Caco-2 (cell line): ENCODE data around the gene CCR1. TPM values are rescaled to one million over a fixed set of nuclear protein-coding genes. Genes with fewer than 3 reads are reported as not detected.

Experiments used
- BruUV-seq: library from RNA; stranded (reverse); fragments of 400-500 nt; replicated peaks from 2 replicates; lab custom pipeline; 2021; lab: Mats Ljungman, UMichigan
- CTCF ChIA-PET: fragments of 300-600 bp; sonication (Branson Sonifier 250); formaldehyde crosslinking; loops from one replicate; lab custom pipeline; 2022; ENCODE audit warnings: antibody characterized with exemption; lab: Charles Lee
- POLR2A ChIA-PET: fragments of 300-600 bp; sonication (Branson Sonifier 250); formaldehyde crosslinking; loops from one replicate; lab custom pipeline; 2022; ENCODE audit warnings: antibody characterized with exemption; lab: Charles Lee
- DNase-seq, 2 experiments: peaks; one replicate each; pipeline versions ENCODE4 v3.0.0 to v3.0.0-alpha.2; 2020 to 2022
- H3K27me3 ChIP-seq: replicated peaks from 2 replicates; pipeline ENCODE4 v1.6.0; 2011; ENCODE audit warnings: low read length; ENCODE audit not compliant: control insufficient read depth, insufficient read depth
- H3K36me3 ChIP-seq: 2 replicates; pipeline ENCODE4 v1.5.1; 2011; ENCODE audit warnings: low read length; ENCODE audit not compliant: control insufficient read depth, insufficient read depth
- H3K4me1 ChIP-seq: fragments of 250-450 bp; sonication (Bioruptor Pico); 2 replicates; pipeline ENCODE4 v1.5.1; 2020; ENCODE audit warnings: mild to moderate bottlenecking
- H3K4me3 ChIP-seq: 2 replicates; pipeline ENCODE4 v1.5.1; 2011; ENCODE audit warnings: low read depth, mild to moderate bottlenecking, control low read depth, low read length
- H3K9me3 ChIP-seq: fragments of 250-450 bp; sonication (Bioruptor Pico); 2 replicates; pipeline ENCODE4 v1.5.1; 2020; ENCODE audit warnings: mild to moderate bottlenecking, moderate library complexity
- H3K27ac Mint-ChIP-seq: one replicate; pipeline ENCODE4 v1.8.0; 2022; ENCODE audit warnings: mixed read lengths; ENCODE audit not compliant: unreplicated experiment
- H3K27me3 Mint-ChIP-seq: one replicate; pipeline ENCODE4 v1.8.0; 2022; ENCODE audit warnings: mixed read lengths; ENCODE audit not compliant: insufficient read depth, unreplicated experiment
- H3K36me3 Mint-ChIP-seq: one replicate; pipeline ENCODE4 v1.8.0; 2022; ENCODE audit warnings: mild to moderate bottlenecking, mixed read lengths; ENCODE audit not compliant: insufficient read depth, unreplicated experiment
- H3K4me1 Mint-ChIP-seq: one replicate; pipeline ENCODE4 v1.8.0; 2022; ENCODE audit warnings: low read depth, mixed read lengths; ENCODE audit not compliant: unreplicated experiment
- H3K4me3 Mint-ChIP-seq: one replicate; pipeline ENCODE4 v1.8.0; 2022; ENCODE audit warnings: mild to moderate bottlenecking, moderate library complexity, mixed read lengths; ENCODE audit not compliant: unreplicated experiment
- H3K9me3 Mint-ChIP-seq: one replicate; pipeline ENCODE4 v1.8.0; 2022; ENCODE audit warnings: mixed read lengths; ENCODE audit not compliant: unreplicated experiment
- CTCF ChIP-seq, 2 experiments: fragments of 200-600 bp in 1 of 2; IDR thresholded peaks; 1 replicate in 1 of 2; 2 replicates in 1 of 2; pipeline versions ENCODE4 v1.5.1 to v1.8.0; 2011 to 2022; ENCODE audit warnings: antibody characterized with exemption in 1 of 2, control low read depth in 1 of 2, inconsistent platforms in 1 of 2, low read depth in 1 of 2, low read length in 1 of 2, mild to moderate bottlenecking in 1 of 2, moderate library complexity in 1 of 2; ENCODE audit not compliant: insufficient read depth in 1 of 2, severe bottlenecking in 1 of 2, unreplicated experiment in 1 of 2
- intact Hi-C: fragments of 100-400 bp; cut with micrococcal nuclease; formaldehyde crosslinking; loops from one replicate; pipeline ENCODE4 v1.10.0; 2022; ENCODE audit not compliant: unreplicated experiment
- total RNA-seq: library from RNA; stranded (reverse); gene quantifications from 2 replicates; pipeline ENCODE4 v1.2.3, GENCODE V29; 2022

Gene CCR1
- total RNA-seq, 1 experiment from 2014 or later, result 2.9 TPM

- Mint-ChIP-seq H3K27ac (no peak overlapping the region), H3K27me3 (no peaks in the 10 kb centered on the region), H3K9me3 (peaks cover 5% of the 10 kb centered on the region), H3K4me3 (no peak overlapping the region), H3K36me3 (peaks cover 11% of the 10 kb centered on the region), H3K4me1 (no peaks in the 10 kb centered on the region)
- DNase-seq, result no peak
- Histone ChIP-seq H3K36me3 (no peaks in the 10 kb centered on the region), H3K9me3 (no peaks in the 10 kb centered on the region), H3K4me3 (no peak overlapping the region), H3K27me3 (no peaks in the 10 kb centered on the region), H3K4me1 (no peaks in the 10 kb centered on the region)
- ChIA-PET POLR2A (no interaction called here), CTCF (no interaction called here)
- TF ChIP-seq CTCF (IDR thresholded peaks at IDR 0.05; ENCODE audit: insufficient read depth in 1 of 2, low read depth in 1 of 2, low read length in 1 of 2, severe bottlenecking in 1 of 2, unreplicated experiment in 1 of 2), result no peak
- no TSS peak for BruUV-seq
- intact Hi-C loops, result no loop called here
These were observed 20.2 kb downstream of the CCR1 start for GRCh38 chr3:46187876-46188275.

- Mint-ChIP-seq H3K27ac (no peak overlapping the region), H3K9me3 (no peaks in the 10 kb centered on the region), H3K27me3 (no peaks in the 10 kb centered on the region), H3K36me3 (peaks cover 11% of the 10 kb centered on the region), H3K4me3 (no peak overlapping the region), H3K4me1 (no peaks in the 10 kb centered on the region)
- intact Hi-C loops, result no loop called here
- Histone ChIP-seq H3K4me3 (no peak overlapping the region), H3K36me3 (no peaks in the 10 kb centered on the region), H3K4me1 (no peaks in the 10 kb centered on the region), H3K27me3 (no peaks in the 10 kb centered on the region), H3K9me3 (no peaks in the 10 kb centered on the region)
- TF ChIP-seq CTCF (IDR thresholded peaks at IDR 0.05; ENCODE audit: insufficient read depth in 1 of 2, low read depth in 1 of 2, low read length in 1 of 2, severe bottlenecking in 1 of 2, unreplicated experiment in 1 of 2), result no peak
- no TSS peak for BruUV-seq
- CTCF ChIA-PET, result no interaction called here
- POLR2A ChIA-PET, result no interaction called here
- DNase-seq, result no peak
These were observed 20.8 kb downstream of the CCR1 start for GRCh38 chr3:46187341-46187700.

DNA sequence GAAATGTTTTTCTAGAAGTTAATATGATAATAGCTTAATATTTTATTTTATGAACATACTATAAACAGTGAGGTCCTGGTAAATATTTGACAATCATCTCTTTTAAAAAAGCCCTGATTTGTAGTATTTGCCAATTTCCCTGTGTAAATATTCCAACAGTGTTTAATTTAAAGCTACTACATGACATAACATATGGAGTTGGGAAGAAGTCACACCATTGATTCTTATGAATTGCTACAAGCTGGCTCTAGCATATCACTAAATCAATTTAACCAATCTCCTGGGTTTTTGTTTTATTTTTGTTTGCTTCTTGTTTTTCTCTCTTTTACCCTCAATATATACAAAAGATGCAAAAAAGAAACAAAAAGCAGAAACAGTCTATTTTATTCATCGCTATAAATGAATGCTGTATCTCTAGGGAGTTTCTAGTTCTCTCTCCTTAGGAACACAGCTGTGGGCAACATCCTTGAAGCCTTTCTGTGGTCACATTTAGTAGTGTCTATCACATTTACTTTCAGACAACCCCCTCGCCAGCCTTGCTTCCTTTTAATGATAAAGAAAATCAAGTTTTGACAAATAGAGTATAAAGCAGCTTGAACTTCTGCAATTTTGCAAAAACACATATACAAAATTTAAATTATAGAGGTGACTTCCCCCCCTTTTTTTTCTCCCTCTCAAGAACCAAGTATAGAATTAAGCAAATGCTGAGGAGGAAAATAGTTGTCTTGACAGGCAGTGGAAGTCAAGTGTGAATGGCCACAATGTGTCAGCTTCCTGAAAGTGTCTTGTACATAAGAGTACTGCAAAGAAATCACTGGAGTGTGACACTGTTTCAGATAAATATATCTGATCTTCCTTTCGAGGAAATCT is 21.4 kb downstream of the CCR1 start:
- intact Hi-C loops, result no loop called here
- H3K4me3 Mint-ChIP-seq, result no peak overlapping the region
- H3K36me3 Mint-ChIP-seq, result peaks cover 10% of the 10 kb centered on the region
- no TSS peak for BruUV-seq
- Histone ChIP-seq H3K4me3 (no peak overlapping the region), H3K4me1 (no peaks in the 10 kb centered on the region), H3K36me3 (no peaks in the 10 kb centered on the region), H3K27me3 (no peaks in the 10 kb centered on the region), H3K9me3 (no peaks in the 10 kb centered on the region)
- no peaks in the 10 kb centered on the region for H3K4me1 Mint-ChIP-seq
- H3K27me3 Mint-ChIP-seq, result no peaks in the 10 kb centered on the region
- H3K27ac Mint-ChIP-seq, result no peak overlapping the region
- TF ChIP-seq CTCF (IDR thresholded peaks at IDR 0.05; ENCODE audit: insufficient read depth in 1 of 2, low read depth in 1 of 2, low read length in 1 of 2, severe bottlenecking in 1 of 2, unreplicated experiment in 1 of 2), result no peak
- H3K9me3 Mint-ChIP-seq, result no peaks in the 10 kb centered on the region
- ChIA-PET CTCF (no interaction called here), POLR2A (no interaction called here)
- DNase-seq, result no peak
